ENCODE data around the gene ASCL3. TPM values are rescaled to one million over a fixed set of nuclear protein-coding genes. Genes with fewer than 3 reads are reported as not detected.

Gene ASCL3
- total and polyA plus RNA-seq, 2 of the 8 experiments (the other 6 are each of a cell fraction or from before 2014, with no cell fraction given): not detected

DNA sequence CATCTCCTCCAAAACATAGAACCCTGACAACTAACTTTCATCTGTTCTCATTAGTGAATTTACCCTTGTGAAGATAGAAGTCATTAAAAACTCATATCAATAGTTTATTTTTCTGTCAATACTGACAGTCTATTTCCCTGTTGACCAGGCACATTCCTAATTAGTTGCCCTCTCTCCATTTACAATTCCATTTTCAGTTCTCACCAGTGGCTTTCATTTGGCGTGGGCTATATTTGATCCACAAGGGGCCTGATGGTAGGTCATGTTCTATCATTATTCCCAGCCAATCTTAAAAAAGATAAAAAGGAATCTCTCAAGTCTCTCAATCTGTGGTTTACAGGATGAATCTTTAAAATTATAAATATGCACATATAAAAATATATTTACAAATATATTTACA lies 35.7 kb downstream of the ASCL3 start:
- no peak for FAIRE-seq
- H2AK5ac ChIP-seq (ENCODE audit: low read depth, low read length): no peak overlapping the region
- H3K27ac ChIP-seq (ENCODE audit: low read depth, low read length): no peak overlapping the region
- ChIA-PET CTCF (ENCODE audit: partially characterized antibody) (interaction anchor here (1.0 kb wide), 1 partner anchor 194 kb away, joined by 3 read pairs; no protein-coding TSS in a partner anchor), POLR2A (ENCODE audit: partially characterized antibody) (no interaction called here)
- H4K8ac ChIP-seq (ENCODE audit: extremely low read depth, insufficient read depth, low read length): no peak overlapping the region
- H3K18ac ChIP-seq (ENCODE audit: extremely low read depth, low read length): no peak overlapping the region
- no peak overlapping the region for H2BK15ac ChIP-seq (ENCODE audit: low read length)
- H2AFZ ChIP-seq (ENCODE audit: low read length): no peak overlapping the region
- H4K91ac ChIP-seq (replicated peaks; ENCODE audit: insufficient read length, low read length): no peak overlapping the region
- 89% methylated on average over 1 of the region's 1 CpG; no CpG with 5 or more reads in 1 of the 2 experiments for WGBS, 2 experiments (ENCODE audit: extremely low coverage in 1 of 2, insufficient coverage in 1 of 2, insufficient read length in 1 of 2, insufficient replicate concordance in 2 of 2, low coverage in 1 of 2, low lambda C conversion rate in 2 of 2, missing lambda C conversion rate in 1 of 2)
- H3K23me2 ChIP-seq (ENCODE audit: low read depth, low read length): peaks cover 7% of the 10 kb centered on the region; the same call in 1 of the 2 replicates
- no peaks in the 10 kb centered on the region for H4K20me1 ChIP-seq (replicated peaks in 1 of 2; ENCODE audit: control insufficient read depth in 1 of 2, insufficient read depth in 2 of 2, low read length in 2 of 2)
- H3K27me3 ChIP-seq (replicated peaks in 1 of 4; ENCODE audit: control insufficient read depth in 3 of 4, extremely low read depth in 1 of 4, insufficient read depth in 3 of 4, low read length in 3 of 4): peaks cover 0 to 12% (median 5%) of the 10 kb centered on the region in 4 experiments; a peak in 3 of 7 replicates
- H3K4me3 ChIP-seq (ENCODE audit: extremely low read depth in 1 of 4, insufficient read depth in 2 of 4, low read depth in 3 of 4, low read length in 4 of 4): no peak overlapping the region
- no peak for TF ChIP-seq MAFK (IDR thresholded peaks at IDR 0.05; ENCODE audit: low read depth, low read length)
- TF ChIP-seq, protein P1, sequence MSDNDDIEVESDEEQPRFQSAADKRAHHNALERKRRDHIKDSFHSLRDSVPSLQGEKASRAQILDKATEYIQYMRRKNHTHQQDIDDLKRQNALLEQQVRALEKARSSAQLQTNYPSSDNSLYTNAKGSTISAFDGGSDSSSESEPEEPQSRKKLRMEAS (IDR thresholded peaks at IDR 0.05): no peak
- TF ChIP-seq SP2 (IDR thresholded peaks at IDR 0.05; ENCODE audit: low read length): no peak
- TF ChIP-seq KDM5A (IDR thresholded peaks at IDR 0.05; ENCODE audit: low read length): no peak
- TF ChIP-seq NRF1 (IDR thresholded peaks at IDR 0.05; ENCODE audit: low read depth, low read length): no peak
- TF ChIP-seq, protein P2, sequence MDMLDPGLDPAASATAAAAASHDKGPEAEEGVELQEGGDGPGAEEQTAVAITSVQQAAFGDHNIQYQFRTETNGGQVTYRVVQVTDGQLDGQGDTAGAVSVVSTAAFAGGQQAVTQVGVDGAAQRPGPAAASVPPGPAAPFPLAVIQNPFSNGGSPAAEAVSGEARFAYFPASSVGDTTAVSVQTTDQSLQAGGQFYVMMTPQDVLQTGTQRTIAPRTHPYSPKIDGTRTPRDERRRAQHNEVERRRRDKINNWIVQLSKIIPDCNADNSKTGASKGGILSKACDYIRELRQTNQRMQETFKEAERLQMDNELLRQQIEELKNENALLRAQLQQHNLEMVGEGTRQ (IDR thresholded peaks at IDR 0.05; ENCODE audit: low read length): no peak
- no peak for TF ChIP-seq ZNF274 (IDR thresholded peaks at IDR 0.05; ENCODE audit: borderline replicate concordance, extremely low read depth, low read length)
- no peak for TF ChIP-seq TBP (IDR thresholded peaks at IDR 0.05; ENCODE audit: low read depth, low read length)
- TF ChIP-seq TEAD4 (IDR thresholded peaks at IDR 0.05; ENCODE audit: low read depth, low read length): no peak
- no peak for TF ChIP-seq SP1 (IDR thresholded peaks at IDR 0.05; ENCODE audit: low read depth, low read length)
- TF ChIP-seq JUND (IDR thresholded peaks at IDR 0.05; ENCODE audit: low read length): no peak
- TF ChIP-seq, protein P3, sequence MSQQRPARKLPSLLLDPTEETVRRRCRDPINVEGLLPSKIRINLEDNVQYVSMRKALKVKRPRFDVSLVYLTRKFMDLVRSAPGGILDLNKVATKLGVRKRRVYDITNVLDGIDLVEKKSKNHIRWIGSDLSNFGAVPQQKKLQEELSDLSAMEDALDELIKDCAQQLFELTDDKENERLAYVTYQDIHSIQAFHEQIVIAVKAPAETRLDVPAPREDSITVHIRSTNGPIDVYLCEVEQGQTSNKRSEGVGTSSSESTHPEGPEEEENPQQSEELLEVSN (IDR thresholded peaks at IDR 0.05): no peak
- H2BK120ac ChIP-seq (replicated peaks; ENCODE audit: low read depth, low read length): no peak overlapping the region
- H3K4ac ChIP-seq (replicated peaks; ENCODE audit: insufficient read length, low read depth, low read length): no peak overlapping the region
- H2BK5ac ChIP-seq (ENCODE audit: low read depth, low read length): no peak overlapping the region
- H3K9ac ChIP-seq (replicated peaks in 1 of 4; ENCODE audit: extremely low read depth in 1 of 4, low read depth in 3 of 4, low read length in 3 of 4): no peak overlapping the region
- no peak overlapping the region for H2BK20ac ChIP-seq (ENCODE audit: low read length)
- no peaks in the 10 kb centered on the region for H3K79me1 ChIP-seq (ENCODE audit: low read depth, low read length)
- H3K36me3 ChIP-seq (ENCODE audit: control insufficient read depth in 2 of 4, insufficient read depth in 4 of 4, low read length in 3 of 4): no peaks in the 10 kb centered on the region
- no peak overlapping the region for H3K23ac ChIP-seq (ENCODE audit: insufficient read length)
- H3K4me2 ChIP-seq (ENCODE audit: insufficient read depth in 1 of 2, low read depth in 2 of 2, low read length in 2 of 2): no peak overlapping the region
- no peak overlapping the region for H3K56ac ChIP-seq (replicated peaks; ENCODE audit: insufficient read length, low read depth, low read length)
- H2BK12ac ChIP-seq (ENCODE audit: low read depth, low read length): no peak overlapping the region
- no peak overlapping the region for H4K5ac ChIP-seq (ENCODE audit: insufficient read length, low read depth, low read length)
- DNase-seq (ENCODE audit: low read depth in 1 of 2, low spot score in 2 of 2): no peak
- no peaks in the 10 kb centered on the region for H3K9me3 ChIP-seq (ENCODE audit: insufficient read depth in 2 of 2, low read depth in 1 of 2, low read length in 1 of 2)
- no peaks in the 10 kb centered on the region for H3K79me2 ChIP-seq (ENCODE audit: control insufficient read depth in 1 of 2, insufficient read depth in 2 of 2, low read length in 2 of 2)
- peaks cover 0 to 5% (median 0%) of the 10 kb centered on the region in 4 experiments; a peak in 4 of 7 replicates for H3K4me1 ChIP-seq (replicated peaks in 1 of 4; ENCODE audit: control insufficient read depth in 3 of 4, insufficient read depth in 4 of 4, low read length in 3 of 4)
- no peak overlapping the region for H3K14ac ChIP-seq (ENCODE audit: insufficient read length)

Data from H1 (cell line).